Neural cell (in vitro differentiated cells): ENCODE results near the gene TM9SF3. TPM values are rescaled to one million over a fixed set of nuclear protein-coding genes. Genes with fewer than 3 reads are reported as not detected.

Experiments used
- H2AFZ ChIP-seq: fragments of 200-600, 300-800 bp; sonication (generic), shearing (Covaris generic); 2 replicates; pipeline ENCODE4 v1.6.0; 2014; ENCODE audit warnings: low read depth, mild to moderate bottlenecking, antibody characterized with exemption, low read length, moderate library complexity
- H3F3A ChIP-seq: fragments of 200-600 bp; shearing (Covaris generic); 2 replicates; pipeline ENCODE4 v1.6.1; 2016; ENCODE audit warnings: mild to moderate bottlenecking, moderate library complexity, mixed read lengths, antibody characterized with exemption, low read length; ENCODE audit not compliant: insufficient read depth, poor library complexity, severe bottlenecking
- H3K27ac ChIP-seq: fragments of 200-600, 300-800 bp; sonication (generic), shearing (Covaris generic); 2 replicates; pipeline ENCODE4 v1.5.1; 2014; ENCODE audit warnings: mild to moderate bottlenecking, low read length, moderate library complexity
- H3K27me3 ChIP-seq: fragments of 300-800, 200-600 bp; sonication (generic), shearing (Covaris generic); 2 replicates; pipeline ENCODE4 v1.6.0; 2014; ENCODE audit warnings: mild to moderate bottlenecking, low read depth, low read length, moderate library complexity; ENCODE audit not compliant: insufficient read depth
- H3K36me3 ChIP-seq: fragments of 300-800, 200-600 bp; sonication (generic), shearing (Covaris generic); 2 replicates; pipeline ENCODE4 v1.5.1; 2014; ENCODE audit warnings: mild to moderate bottlenecking, antibody characterized with exemption, low read length, moderate library complexity; ENCODE audit not compliant: insufficient read depth
- H3K4me2 ChIP-seq: fragments of 300-800, 200-600 bp; sonication (generic), shearing (Covaris generic); 2 replicates; pipeline ENCODE4 v1.6.0; 2014; ENCODE audit warnings: mild to moderate bottlenecking, low read length
- H3K4me3 ChIP-seq: fragments of 300-800, 200-600 bp; sonication (generic), shearing (Covaris generic); 2 replicates; pipeline ENCODE4 v1.5.1; 2014; ENCODE audit warnings: mild to moderate bottlenecking, low read length, moderate library complexity
- H3K79me2 ChIP-seq: fragments of 200-600 bp; shearing (Covaris generic); replicated peaks from 2 replicates; pipeline ENCODE4 v1.6.0; 2014; ENCODE audit warnings: mild to moderate bottlenecking, low read length, moderate library complexity; ENCODE audit not compliant: insufficient read depth
- H3K9ac ChIP-seq: fragments of 300-800, 200-600 bp; sonication (generic), shearing (Covaris generic); 2 replicates; pipeline ENCODE4 v1.6.1; 2016; ENCODE audit warnings: mild to moderate bottlenecking, low read length, mixed read lengths
- H3K9me2 ChIP-seq: fragments of 200-600 bp; shearing (Covaris generic); 2 replicates; pipeline ENCODE4 v1.6.1; 2016; ENCODE audit warnings: mild to moderate bottlenecking, low read length, mixed read lengths; ENCODE audit not compliant: insufficient read depth
- H3K9me3 ChIP-seq: fragments of 200-600, 300-800 bp; sonication (generic), shearing (Covaris generic); 2 replicates; pipeline ENCODE4 v1.6.1; 2016; ENCODE audit warnings: mild to moderate bottlenecking, mixed run types, low read length, moderate library complexity, mixed read lengths
- H4K20me1 ChIP-seq: fragments of 200-600 bp; shearing (Covaris generic); 2 replicates; pipeline ENCODE4 v1.6.1; 2016; ENCODE audit warnings: mild to moderate bottlenecking, mixed run types; ENCODE audit not compliant: insufficient read depth
- EP300 ChIP-seq: fragments of 450-650 bp; conservative IDR thresholded peaks from 2 replicates; pipeline ENCODE4 v1.6.1; 2014; ENCODE audit warnings: antibody characterized with exemption, mild to moderate bottlenecking, moderate library complexity; ENCODE audit not compliant: poor library complexity, severe bottlenecking
- EZH2 ChIP-seq: fragments of 200-600, 300-800 bp; shearing (Covaris generic), sonication (generic); IDR thresholded peaks from 2 replicates; pipeline ENCODE4 v1.6.1; 2014; ENCODE audit warnings: antibody characterized with exemption, low read length, borderline replicate concordance, mild to moderate bottlenecking; ENCODE audit not compliant: insufficient read depth, poor library complexity, severe bottlenecking
- MXI1 ChIP-seq: fragments of 450-650 bp; conservative IDR thresholded peaks from 2 replicates; pipeline ENCODE4 v1.6.1; 2014; ENCODE audit warnings: antibody characterized with exemption, mild to moderate bottlenecking; ENCODE audit not compliant: poor library complexity, severe bottlenecking
- POLR2AphosphoS5 ChIP-seq: IDR thresholded peaks from 2 replicates; pipeline ENCODE4 v1.6.1; 2012
- RAD21 ChIP-seq: fragments of 450-650 bp; conservative IDR thresholded peaks from 2 replicates; pipeline ENCODE4 v1.6.1; 2014; ENCODE audit warnings: antibody characterized with exemption, mild to moderate bottlenecking, moderate library complexity
- SMC3 ChIP-seq: fragments of 450-650 bp; conservative IDR thresholded peaks from 2 replicates; pipeline ENCODE4 v1.6.1; 2014; ENCODE audit warnings: antibody characterized with exemption, mild to moderate bottlenecking, moderate library complexity; ENCODE audit not compliant: poor library complexity
- TAF1 ChIP-seq: IDR thresholded peaks from 2 replicates; pipeline ENCODE4 v1.6.1; 2012; ENCODE audit warnings: low read depth
- polyA plus RNA-seq: library from polyadenylated mRNA; depleted of rRNA; stranded (reverse); fragments of >200 nt; gene quantifications from 2 replicates; pipeline ENCODE4 v1.2.3, GENCODE V29; 2014
- TF ChIP-seq, protein P1 (sequence below): IDR thresholded peaks from 2 replicates; pipeline ENCODE4 v1.6.1; 2012; ENCODE audit warnings: borderline replicate concordance
- TF ChIP-seq, protein P2 (sequence below): fragments of 450-650 bp; IDR thresholded peaks from 2 replicates; pipeline ENCODE4 v1.5.1; 2014; ENCODE audit warnings: antibody characterized with exemption, mild to moderate bottlenecking, moderate library complexity; ENCODE audit not compliant: poor library complexity, severe bottlenecking

The TM9SF3 gene
- polyA plus RNA-seq, 1 donor from 2014 or later, result 66.4 TPM

- Histone ChIP-seq H3F3A (no peaks in the 10 kb centered on the region), H3K27me3 (no peaks in the 10 kb centered on the region), H3K9me3 (no peaks in the 10 kb centered on the region), H4K20me1 (no peaks in the 10 kb centered on the region), H3K9ac (no peak overlapping the region), H3K27ac (no peak overlapping the region), H2AFZ (no peak overlapping the region), H3K36me3 (no peaks in the 10 kb centered on the region), H3K79me2 (peaks cover 37% of the 10 kb centered on the region), H3K4me3 (no peak overlapping the region), H3K9me2 (no peaks in the 10 kb centered on the region), H3K4me2 (no peak overlapping the region)
- TF ChIP-seq POLR2AphosphoS5 (no peak), RAD21 (no peak)
Observed at GRCh38 chr10:96570511-96570910, 16.3 kb downstream of the TM9SF3 start.

- Histone ChIP-seq H3K4me3 (no peak overlapping the region), H2AFZ (no peak overlapping the region), H3K9ac (no peak overlapping the region), H3K79me2 (peaks cover 32% of the 10 kb centered on the region), H3K27ac (no peak overlapping the region), H3K9me2 (no peaks in the 10 kb centered on the region), H3K4me2 (no peak overlapping the region), H4K20me1 (no peaks in the 10 kb centered on the region), H3K27me3 (no peaks in the 10 kb centered on the region), H3F3A (no peaks in the 10 kb centered on the region), H3K36me3 (no peaks in the 10 kb centered on the region), H3K9me3 (no peaks in the 10 kb centered on the region)
- TF ChIP-seq TAF1 (no peak), EZH2 (no peak), SMC3 (no peak), RAD21 (no peak), POLR2AphosphoS5 (no peak), EP300 (no peak), MXI1 (no peak)
- TF ChIP-seq, protein P1, sequence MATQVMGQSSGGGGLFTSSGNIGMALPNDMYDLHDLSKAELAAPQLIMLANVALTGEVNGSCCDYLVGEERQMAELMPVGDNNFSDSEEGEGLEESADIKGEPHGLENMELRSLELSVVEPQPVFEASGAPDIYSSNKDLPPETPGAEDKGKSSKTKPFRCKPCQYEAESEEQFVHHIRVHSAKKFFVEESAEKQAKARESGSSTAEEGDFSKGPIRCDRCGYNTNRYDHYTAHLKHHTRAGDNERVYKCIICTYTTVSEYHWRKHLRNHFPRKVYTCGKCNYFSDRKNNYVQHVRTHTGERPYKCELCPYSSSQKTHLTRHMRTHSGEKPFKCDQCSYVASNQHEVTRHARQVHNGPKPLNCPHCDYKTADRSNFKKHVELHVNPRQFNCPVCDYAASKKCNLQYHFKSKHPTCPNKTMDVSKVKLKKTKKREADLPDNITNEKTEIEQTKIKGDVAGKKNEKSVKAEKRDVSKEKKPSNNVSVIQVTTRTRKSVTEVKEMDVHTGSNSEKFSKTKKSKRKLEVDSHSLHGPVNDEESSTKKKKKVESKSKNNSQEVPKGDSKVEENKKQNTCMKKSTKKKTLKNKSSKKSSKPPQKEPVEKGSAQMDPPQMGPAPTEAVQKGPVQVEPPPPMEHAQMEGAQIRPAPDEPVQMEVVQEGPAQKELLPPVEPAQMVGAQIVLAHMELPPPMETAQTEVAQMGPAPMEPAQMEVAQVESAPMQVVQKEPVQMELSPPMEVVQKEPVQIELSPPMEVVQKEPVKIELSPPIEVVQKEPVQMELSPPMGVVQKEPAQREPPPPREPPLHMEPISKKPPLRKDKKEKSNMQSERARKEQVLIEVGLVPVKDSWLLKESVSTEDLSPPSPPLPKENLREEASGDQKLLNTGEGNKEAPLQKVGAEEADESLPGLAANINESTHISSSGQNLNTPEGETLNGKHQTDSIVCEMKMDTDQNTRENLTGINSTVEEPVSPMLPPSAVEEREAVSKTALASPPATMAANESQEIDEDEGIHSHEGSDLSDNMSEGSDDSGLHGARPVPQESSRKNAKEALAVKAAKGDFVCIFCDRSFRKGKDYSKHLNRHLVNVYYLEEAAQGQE, result no peak
- TF ChIP-seq, protein P2, sequence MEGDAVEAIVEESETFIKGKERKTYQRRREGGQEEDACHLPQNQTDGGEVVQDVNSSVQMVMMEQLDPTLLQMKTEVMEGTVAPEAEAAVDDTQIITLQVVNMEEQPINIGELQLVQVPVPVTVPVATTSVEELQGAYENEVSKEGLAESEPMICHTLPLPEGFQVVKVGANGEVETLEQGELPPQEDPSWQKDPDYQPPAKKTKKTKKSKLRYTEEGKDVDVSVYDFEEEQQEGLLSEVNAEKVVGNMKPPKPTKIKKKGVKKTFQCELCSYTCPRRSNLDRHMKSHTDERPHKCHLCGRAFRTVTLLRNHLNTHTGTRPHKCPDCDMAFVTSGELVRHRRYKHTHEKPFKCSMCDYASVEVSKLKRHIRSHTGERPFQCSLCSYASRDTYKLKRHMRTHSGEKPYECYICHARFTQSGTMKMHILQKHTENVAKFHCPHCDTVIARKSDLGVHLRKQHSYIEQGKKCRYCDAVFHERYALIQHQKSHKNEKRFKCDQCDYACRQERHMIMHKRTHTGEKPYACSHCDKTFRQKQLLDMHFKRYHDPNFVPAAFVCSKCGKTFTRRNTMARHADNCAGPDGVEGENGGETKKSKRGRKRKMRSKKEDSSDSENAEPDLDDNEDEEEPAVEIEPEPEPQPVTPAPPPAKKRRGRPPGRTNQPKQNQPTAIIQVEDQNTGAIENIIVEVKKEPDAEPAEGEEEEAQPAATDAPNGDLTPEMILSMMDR, result no peak
Observed at GRCh38 chr10:96568402-96568801, 18.4 kb downstream of the TM9SF3 start.

- Histone ChIP-seq H2AFZ (no peak overlapping the region), H3K9ac (no peak overlapping the region), H3K36me3 (no peaks in the 10 kb centered on the region), H3F3A (no peaks in the 10 kb centered on the region), H3K4me3 (no peak overlapping the region), H3K9me3 (no peaks in the 10 kb centered on the region), H3K27ac (no peak overlapping the region), H3K9me2 (no peaks in the 10 kb centered on the region), H3K4me2 (no peak overlapping the region), H4K20me1 (no peaks in the 10 kb centered on the region), H3K79me2 (peaks cover 15% of the 10 kb centered on the region), H3K27me3 (no peaks in the 10 kb centered on the region)
- TF ChIP-seq TAF1 (no peak), POLR2AphosphoS5 (no peak)
Observed at GRCh38 chr10:96565774-96566173, 21.0 kb downstream of the TM9SF3 start.
